SK-N-SH (cell line): ENCODE results near the gene CKAP4. TPM values are rescaled to one million over a fixed set of nuclear protein-coding genes. Genes with fewer than 3 reads are reported as not detected.
A peak's percentile ranks its signal among the peaks of the same experiment; 100 is the strongest.

Experiments used
- CTCF ChIA-PET: fragments of 300-600, 350-600 bp; formaldehyde crosslinking; extraction: SDS; loops from one replicate; lab custom pipeline; 2021; lab: Yijun Ruan, JAX
- POLR2A ChIA-PET: fragments of 350-600 bp; sonication (Branson Sonifier 250); formaldehyde crosslinking; extraction: SDS; loops from one replicate; lab custom pipeline; 2020; ENCODE audit warnings: antibody characterized with exemption, inconsistent platforms; lab: Yijun Ruan, JAX
- DNase-seq: peaks from one replicate; pipeline ENCODE4 v3.0.0; 2012
- H2AFZ ChIP-seq: fragments of 200-600 bp; sonication (generic); 2 replicates; pipeline ENCODE4 v1.8.1; 2016; ENCODE audit warnings: antibody characterized with exemption, mild to moderate bottlenecking, low read depth
- H3F3A ChIP-seq: fragments of 200-600 bp; sonication (generic); replicated peaks from 2 replicates; pipeline ENCODE3; 2016; ENCODE audit warnings: antibody characterized with exemption, mild to moderate bottlenecking; ENCODE audit not compliant: insufficient read depth
- H3K27ac ChIP-seq, 2 experiments: fragments of 200-500 bp in 1 of 2; fragments of 200-600 bp in 1 of 2; sonication (Bioruptor generic) in 1 of 2; sonication (generic), shearing (Covaris generic) in 1 of 2; 2 replicates each; pipeline versions ENCODE4 v1.5.1 to v1.6.1; 2014 to 2016; ENCODE audit warnings: low read depth in 2 of 2, inconsistent platforms in 1 of 2, low read length in 1 of 2, mild to moderate bottlenecking in 1 of 2, mixed read lengths in 1 of 2
- H3K27me3 ChIP-seq: fragments of 200-600 bp; sonication (generic), shearing (Covaris generic); 2 replicates; pipeline ENCODE4 v1.6.1; 2016; ENCODE audit warnings: mixed run types; ENCODE audit not compliant: insufficient read depth
- H3K36me3 ChIP-seq, 2 experiments: fragments of 200-500 bp in 1 of 2; fragments of 200-600 bp in 1 of 2; sonication (Bioruptor generic) in 1 of 2; sonication (generic) in 1 of 2; replicated peaks in 1 of 2; 2 replicates each; pipeline versions ENCODE3 to v1.5.1; 2014 to 2016; ENCODE audit warnings: low read length in 1 of 2, mild to moderate bottlenecking in 1 of 2; ENCODE audit not compliant: insufficient read depth in 2 of 2, control insufficient read depth in 1 of 2
- H3K4me1 ChIP-seq, 2 experiments: fragments of 200-500 bp in 1 of 2; fragments of 200-600 bp in 1 of 2; sonication (Bioruptor generic) in 1 of 2; sonication (generic), shearing (Covaris generic) in 1 of 2; 2 replicates each; pipeline versions ENCODE4 v1.5.1 to v1.6.1; 2014 to 2016; ENCODE audit warnings: low read depth in 1 of 2, low read length in 1 of 2, mixed run types in 1 of 2; ENCODE audit not compliant: insufficient read depth in 2 of 2, control insufficient read depth in 1 of 2
- H3K4me2 ChIP-seq: fragments of 200-600 bp; sonication (generic), shearing (Covaris generic); 2 replicates; pipeline ENCODE4 v1.6.1; 2017; ENCODE audit warnings: mixed run types
- H3K4me3 ChIP-seq, 2 experiments: fragments of 200-500 bp in 1 of 2; fragments of 200-600 bp in 1 of 2; sonication (Bioruptor generic) in 1 of 2; sonication (generic), shearing (Covaris generic) in 1 of 2; 2 replicates each; pipeline versions ENCODE4 v1.5.1 to v1.8.1; 2014 to 2016; ENCODE audit warnings: low read depth in 2 of 2, inconsistent platforms in 1 of 2, low read length in 1 of 2, mild to moderate bottlenecking in 1 of 2, mixed read lengths in 1 of 2, moderate library complexity in 1 of 2
- H3K79me2 ChIP-seq: fragments of 200-600 bp; sonication (generic); 2 replicates; pipeline ENCODE4 v1.8.1; 2017; ENCODE audit warnings: mild to moderate bottlenecking; ENCODE audit not compliant: insufficient read depth
- H3K9ac ChIP-seq: fragments of 200-600 bp; sonication (generic); 2 replicates; pipeline ENCODE4 v1.6.1; 2017; ENCODE audit warnings: mixed run types
- H3K9me2 ChIP-seq: fragments of 200-600 bp; sonication (generic); 2 replicates; pipeline ENCODE4 v1.6.1; 2017; ENCODE audit warnings: mixed run types
- H3K9me3 ChIP-seq: fragments of 200-600 bp; sonication (generic); 2 replicates; pipeline ENCODE4 v1.6.1; 2017; ENCODE audit warnings: mixed run types, mild to moderate bottlenecking, moderate library complexity
- H4K20me1 ChIP-seq: fragments of 200-600 bp; sonication (generic); 2 replicates; pipeline ENCODE4 v1.6.1; 2017; ENCODE audit warnings: mild to moderate bottlenecking, mixed run types; ENCODE audit not compliant: insufficient read depth
- CHD2 ChIP-seq: fragments of 150-350 bp; IDR thresholded peaks from 2 replicates; pipeline ENCODE4 v1.6.1; 2018; ENCODE audit warnings: low read length; ENCODE audit not compliant: partially characterized antibody
- EP300 ChIP-seq, 2 experiments: IDR thresholded peaks; 2 replicates each; pipeline versions ENCODE4 v1.4.0 to v1.6.1; 2012; ENCODE audit warnings: borderline replicate concordance in 1 of 2, low read depth in 1 of 2, low read length in 1 of 2
- FOSL2 ChIP-seq: IDR thresholded peaks from 2 replicates; pipeline ENCODE4 v1.4.0; 2012; ENCODE audit warnings: low read depth, mild to moderate bottlenecking, moderate library complexity, borderline replicate concordance
- FOXJ3 ChIP-seq: sonication (generic); formaldehyde crosslinking; IDR thresholded peaks from 2 replicates; pipeline ENCODE4 v1.5.1; 2020; ENCODE audit warnings: mild to moderate bottlenecking, missing genetic modification reagents
- FOXM1 ChIP-seq: IDR thresholded peaks from 2 replicates; pipeline ENCODE4 v1.4.0; 2012; ENCODE audit warnings: low read depth, mild to moderate bottlenecking
- JUND ChIP-seq: IDR thresholded peaks from 2 replicates; pipeline ENCODE4 v1.4.0; 2012
- NFIC ChIP-seq: IDR thresholded peaks from 2 replicates; pipeline ENCODE4 v1.4.0; 2012; ENCODE audit warnings: borderline replicate concordance
- NRF1 ChIP-seq: IDR thresholded peaks from 2 replicates; pipeline ENCODE4 v1.6.1; 2012; ENCODE audit warnings: low read depth, mild to moderate bottlenecking, low read length
- POLR2AphosphoS5 ChIP-seq: IDR thresholded peaks from 2 replicates; pipeline ENCODE4 v1.6.1; 2012; ENCODE audit warnings: low read depth, low read length
- RFX5 ChIP-seq: IDR thresholded peaks from 2 replicates; pipeline ENCODE4 v1.6.1; 2012; ENCODE audit warnings: mild to moderate bottlenecking, improper control_type of control experiment, low read length
- RXRA ChIP-seq: IDR thresholded peaks from 2 replicates; pipeline ENCODE4 v1.4.0; 2012; ENCODE audit warnings: low read depth, mild to moderate bottlenecking, borderline replicate concordance
- TAF1 ChIP-seq: IDR thresholded peaks from 2 replicates; pipeline ENCODE4 v1.6.1; 2012; ENCODE audit warnings: low read depth, mild to moderate bottlenecking, low read length, moderate library complexity, borderline replicate concordance
- YY1 ChIP-seq: IDR thresholded peaks from 2 replicates; pipeline ENCODE4 v1.4.0; 2012; ENCODE audit warnings: low read depth, mild to moderate bottlenecking
- WGBS: methylation state at CpG from one replicate; pipeline ENCODE4 v1.1.6; 2017; ENCODE audit warnings: low lambda C conversion rate; 5-methylcytosine and 5-hydroxymethylcytosine counted together
- polyA plus RNA-seq, 3 experiments: library from polyadenylated mRNA; depleted of rRNA; stranded (reverse); fragments of >200 nt; gene quantifications; 2 replicates each; pipeline ENCODE4 v1.2.3, GENCODE V29; 2012
- TF ChIP-seq, protein P1 (sequence below): fragments of 200-600 bp; sonication (generic); IDR thresholded peaks from 2 replicates; pipeline ENCODE4 v1.6.1; 2017; ENCODE audit warnings: antibody characterized with exemption, mild to moderate bottlenecking, moderate library complexity
- TF ChIP-seq, protein P2 (sequence below): IDR thresholded peaks from 2 replicates; pipeline ENCODE4; 2012
- TF ChIP-seq, protein P3 (sequence below): fragments of 150-350 bp; IDR thresholded peaks from 2 replicates; pipeline ENCODE4 v1.6.1; 2016; ENCODE audit warnings: mild to moderate bottlenecking, low read depth, low read length
- TF ChIP-seq, protein P4 (sequence below): IDR thresholded peaks from 2 replicates; pipeline ENCODE4 v1.4.0; 2012; ENCODE audit warnings: low read depth
- TF ChIP-seq, protein P5 (sequence below): fragments of 150-350 bp; IDR thresholded peaks from 2 replicates; pipeline ENCODE4 v1.6.1; 2017; ENCODE audit warnings: antibody characterized with exemption, low read length, low read depth, borderline replicate concordance

Gene CKAP4
- polyA plus RNA-seq, 1 of the 3 experiments (the other 2 are of a cell fraction): 113 TPM

DNA sequence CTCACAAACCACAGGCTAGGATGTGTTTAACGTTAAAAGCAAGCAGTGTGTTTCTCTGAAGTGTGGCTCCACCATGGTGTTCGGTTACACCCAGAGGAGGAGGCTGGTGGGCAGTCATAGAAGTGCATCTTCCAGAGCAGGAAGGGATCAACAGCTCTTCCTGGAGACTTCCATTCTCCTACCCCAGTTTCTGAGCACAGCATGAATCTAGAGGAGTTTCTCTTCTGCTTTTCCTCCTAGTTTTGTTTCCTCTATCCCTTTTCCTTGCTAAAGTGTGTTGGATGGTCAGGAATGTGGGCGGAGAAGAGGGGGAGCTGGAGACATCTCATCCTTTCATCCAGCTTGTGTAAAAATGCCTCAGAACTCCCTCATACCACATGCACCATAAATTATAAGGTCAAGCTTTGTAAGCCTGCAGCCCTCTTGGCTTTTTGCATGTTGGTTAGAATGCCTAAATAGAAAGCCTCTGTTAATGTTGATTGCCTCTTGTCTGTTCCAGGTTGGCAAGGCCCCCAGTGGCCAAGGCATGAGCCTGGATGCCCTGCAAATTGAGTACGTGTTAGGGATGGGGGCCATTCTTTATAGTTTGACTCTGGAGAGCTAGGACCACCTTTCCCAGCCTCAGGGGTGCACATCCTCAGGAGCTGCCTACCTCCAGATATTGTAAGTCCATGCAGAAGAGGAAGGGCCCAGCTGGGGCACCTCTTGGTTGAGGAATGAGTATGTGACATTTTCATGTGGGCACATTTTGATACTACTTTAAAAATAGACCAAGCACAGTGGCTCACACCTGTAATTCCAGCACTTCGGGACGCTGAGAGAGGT, 4.0 kb upstream of the CKAP4 start:
- Histone ChIP-seq H3K9ac (no peak overlapping the region), H3K27ac (no peak overlapping the region), H3F3A (peaks cover 3% of the 10 kb centered on the region), H2AFZ (no peak overlapping the region), H3K4me1 (peaks cover 0 to 6% of the 10 kb centered on the region in 2 experiments; a peak in 1 of 4 replicates), H3K9me3 (no peaks in the 10 kb centered on the region), H3K9me2 (no peaks in the 10 kb centered on the region), H3K4me3 (no peak overlapping the region), H3K4me2 (no peak overlapping the region), H3K27me3 (no peaks in the 10 kb centered on the region), H4K20me1 (no peaks in the 10 kb centered on the region), H3K79me2 (peaks cover 4% of the 10 kb centered on the region; the same call in 1 of the 2 replicates), H3K36me3 (no peaks in the 10 kb centered on the region)
- ChIA-PET POLR2A (no interaction called here), CTCF (interaction anchor here (0.6 to 1.6 kb wide), 3 partner anchors 15 to 833 kb away, joined by 3 to 4 read pairs (median 3); no protein-coding TSS in a partner anchor)
- WGBS: 86% methylated on average over 6 of the region's 6 CpGs
- DNase-seq: no peak
- TF ChIP-seq, protein P1, sequence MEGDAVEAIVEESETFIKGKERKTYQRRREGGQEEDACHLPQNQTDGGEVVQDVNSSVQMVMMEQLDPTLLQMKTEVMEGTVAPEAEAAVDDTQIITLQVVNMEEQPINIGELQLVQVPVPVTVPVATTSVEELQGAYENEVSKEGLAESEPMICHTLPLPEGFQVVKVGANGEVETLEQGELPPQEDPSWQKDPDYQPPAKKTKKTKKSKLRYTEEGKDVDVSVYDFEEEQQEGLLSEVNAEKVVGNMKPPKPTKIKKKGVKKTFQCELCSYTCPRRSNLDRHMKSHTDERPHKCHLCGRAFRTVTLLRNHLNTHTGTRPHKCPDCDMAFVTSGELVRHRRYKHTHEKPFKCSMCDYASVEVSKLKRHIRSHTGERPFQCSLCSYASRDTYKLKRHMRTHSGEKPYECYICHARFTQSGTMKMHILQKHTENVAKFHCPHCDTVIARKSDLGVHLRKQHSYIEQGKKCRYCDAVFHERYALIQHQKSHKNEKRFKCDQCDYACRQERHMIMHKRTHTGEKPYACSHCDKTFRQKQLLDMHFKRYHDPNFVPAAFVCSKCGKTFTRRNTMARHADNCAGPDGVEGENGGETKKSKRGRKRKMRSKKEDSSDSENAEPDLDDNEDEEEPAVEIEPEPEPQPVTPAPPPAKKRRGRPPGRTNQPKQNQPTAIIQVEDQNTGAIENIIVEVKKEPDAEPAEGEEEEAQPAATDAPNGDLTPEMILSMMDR: no peak
- TF ChIP-seq, protein P2, sequence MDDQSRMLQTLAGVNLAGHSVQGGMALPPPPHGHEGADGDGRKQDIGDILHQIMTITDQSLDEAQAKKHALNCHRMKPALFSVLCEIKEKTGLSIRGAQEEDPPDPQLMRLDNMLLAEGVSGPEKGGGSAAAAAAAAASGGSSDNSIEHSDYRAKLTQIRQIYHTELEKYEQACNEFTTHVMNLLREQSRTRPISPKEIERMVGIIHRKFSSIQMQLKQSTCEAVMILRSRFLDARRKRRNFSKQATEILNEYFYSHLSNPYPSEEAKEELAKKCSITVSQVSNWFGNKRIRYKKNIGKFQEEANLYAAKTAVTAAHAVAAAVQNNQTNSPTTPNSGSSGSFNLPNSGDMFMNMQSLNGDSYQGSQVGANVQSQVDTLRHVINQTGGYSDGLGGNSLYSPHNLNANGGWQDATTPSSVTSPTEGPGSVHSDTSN: no peak
- no peak for TF ChIP-seq YY1

DNA sequence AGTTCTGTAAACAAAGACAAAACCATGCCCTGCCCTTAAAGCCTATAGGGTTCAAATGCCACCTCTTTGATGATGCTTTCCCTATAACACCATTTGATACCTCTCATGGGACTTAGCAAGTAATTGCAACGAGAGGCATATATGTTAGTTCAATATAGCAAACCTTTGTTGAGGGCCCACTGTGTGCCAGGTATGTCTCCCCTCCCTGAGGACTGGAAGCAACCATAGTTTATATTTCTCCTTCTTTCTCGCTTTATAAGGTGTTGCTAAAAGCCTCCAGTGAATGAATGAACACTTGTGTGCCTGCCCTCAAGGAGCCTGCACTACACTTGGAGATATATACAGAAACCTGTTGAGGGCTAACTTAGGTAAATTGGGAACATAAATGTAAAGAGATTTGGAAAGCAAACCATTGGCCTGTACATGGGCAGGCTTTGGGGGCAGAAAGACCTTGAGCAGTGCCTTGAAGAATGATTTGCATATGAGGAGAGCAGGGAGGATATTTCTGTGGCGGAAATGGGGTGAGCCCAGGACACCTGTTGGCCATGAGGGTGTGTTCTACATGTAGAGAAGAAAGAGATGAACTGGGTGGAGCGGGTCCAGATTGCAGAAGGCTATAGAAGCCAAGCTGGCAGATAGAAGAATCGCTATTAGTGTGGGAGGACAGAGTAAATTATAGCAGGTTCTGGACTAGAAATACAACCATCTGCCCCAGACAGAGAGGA, 1.8 kb upstream of the CKAP4 start:
- no peak overlapping the region for H3K9ac ChIP-seq
- CTCF ChIA-PET: interaction anchor here (1.0 to 1.4 kb wide), 3 partner anchors 22 to 108 kb away, joined by 3 to 6 read pairs (median 4); partner anchors contain the start of gene POLR3B
- TF ChIP-seq, protein P3, sequence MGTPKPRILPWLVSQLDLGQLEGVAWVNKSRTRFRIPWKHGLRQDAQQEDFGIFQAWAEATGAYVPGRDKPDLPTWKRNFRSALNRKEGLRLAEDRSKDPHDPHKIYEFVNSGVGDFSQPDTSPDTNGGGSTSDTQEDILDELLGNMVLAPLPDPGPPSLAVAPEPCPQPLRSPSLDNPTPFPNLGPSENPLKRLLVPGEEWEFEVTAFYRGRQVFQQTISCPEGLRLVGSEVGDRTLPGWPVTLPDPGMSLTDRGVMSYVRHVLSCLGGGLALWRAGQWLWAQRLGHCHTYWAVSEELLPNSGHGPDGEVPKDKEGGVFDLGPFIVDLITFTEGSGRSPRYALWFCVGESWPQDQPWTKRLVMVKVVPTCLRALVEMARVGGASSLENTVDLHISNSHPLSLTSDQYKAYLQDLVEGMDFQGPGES: no peak
- TF ChIP-seq NRF1: no peak
- no peak for TF ChIP-seq FOXM1
- TF ChIP-seq EP300 (IDR thresholded peaks at IDR 0.05; ENCODE audit: borderline replicate concordance in 1 of 2, low read depth in 1 of 2, low read length in 1 of 2): no peak
- TF ChIP-seq POLR2AphosphoS5: no peak
- no peak for TF ChIP-seq JUND
- no peak for TF ChIP-seq CHD2
- no peak for TF ChIP-seq RFX5
- no peak for TF ChIP-seq NFIC
- no peak for TF ChIP-seq YY1
- no peak for TF ChIP-seq FOSL2
- no peak for TF ChIP-seq FOXJ3 (CRISPR knock-in tag)
- TF ChIP-seq RXRA: no peak
- TF ChIP-seq, protein P4, sequence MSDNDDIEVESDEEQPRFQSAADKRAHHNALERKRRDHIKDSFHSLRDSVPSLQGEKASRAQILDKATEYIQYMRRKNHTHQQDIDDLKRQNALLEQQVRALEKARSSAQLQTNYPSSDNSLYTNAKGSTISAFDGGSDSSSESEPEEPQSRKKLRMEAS: no peak
- TF ChIP-seq, protein P5, sequence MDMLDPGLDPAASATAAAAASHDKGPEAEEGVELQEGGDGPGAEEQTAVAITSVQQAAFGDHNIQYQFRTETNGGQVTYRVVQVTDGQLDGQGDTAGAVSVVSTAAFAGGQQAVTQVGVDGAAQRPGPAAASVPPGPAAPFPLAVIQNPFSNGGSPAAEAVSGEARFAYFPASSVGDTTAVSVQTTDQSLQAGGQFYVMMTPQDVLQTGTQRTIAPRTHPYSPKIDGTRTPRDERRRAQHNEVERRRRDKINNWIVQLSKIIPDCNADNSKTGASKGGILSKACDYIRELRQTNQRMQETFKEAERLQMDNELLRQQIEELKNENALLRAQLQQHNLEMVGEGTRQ: no peak
- TF ChIP-seq TAF1: no peak

More for the DNA sequence above, 1.8 kb upstream of the CKAP4 start:
- no peak for DNase-seq
- Histone ChIP-seq H3K27me3 (no peaks in the 10 kb centered on the region), H3K9me2 (no peaks in the 10 kb centered on the region), H3F3A (peaks cover 13% of the 10 kb centered on the region), H3K9me3 (no peaks in the 10 kb centered on the region), H3K4me1 (peaks cover 13 to 14% of the 10 kb centered on the region in 2 experiments; a peak in 3 of 4 replicates), H3K4me3 (peak overlapping the region in 1 of 2 experiments; percentile 76; a peak in 1 of 4 replicates), H3K27ac (peak overlapping the region in 1 of 2 experiments; percentile 88; a peak in 1 of 4 replicates), H4K20me1 (peaks cover 16% of the 10 kb centered on the region), H3K79me2 (peaks cover 27% of the 10 kb centered on the region), H3K36me3 (no peaks in the 10 kb centered on the region), H3K4me2 (peak overlapping the region; percentile 84), H2AFZ (no peak overlapping the region)
- POLR2A ChIA-PET: no interaction called here
- WGBS: 82% methylated on average over 5 of the region's 5 CpGs
